Astrocyte of the cerebellum (primary cell): ENCODE measurements around the gene ZNF853.

ENCODE experiments used
- DNase-seq: peaks from one replicate; pipeline ENCODE4 v3.0.0-alpha.2; 2011; ENCODE audit warnings: low read depth
- H3K4me3 ChIP-seq: 2 replicates; pipeline ENCODE4 v1.5.1; 2011; ENCODE audit warnings: mild to moderate bottlenecking, low read depth, low read length, moderate library complexity
- CTCF ChIP-seq: IDR thresholded peaks from 2 replicates; pipeline ENCODE4 v1.5.1; 2012; ENCODE audit warnings: low read length, low read depth, moderate library complexity, mild to moderate bottlenecking; ENCODE audit errors: missing control alignments
- in situ Hi-C: cut with HindIII; loops from 2 replicates; pipeline ENCODE4 v1.10.0; 2017; ENCODE audit warnings: low sequenced_read_pairs

ZNF853 gene

GRCh38 chr7:6652446-6653011 is 37.1 kb downstream of the ZNF853 start:
- TF ChIP-seq CTCF: no peak
- in situ Hi-C loops: no loop called here
- no peak overlapping the region for H3K4me3 ChIP-seq
- no peak for DNase-seq

GRCh38 chr7:6653071-6654003 is 37.9 kb downstream of the ZNF853 start:
- in situ Hi-C loops: no loop called here
- no peak overlapping the region for H3K4me3 ChIP-seq
- no peak for DNase-seq
- TF ChIP-seq CTCF: no peak

- in situ Hi-C loops: no loop called here
- TF ChIP-seq CTCF: no peak
- H3K4me3 ChIP-seq: no peak overlapping the region
- no peak for DNase-seq
Observed at GRCh38 chr7:6654113-6654841, 38.9 kb downstream of the ZNF853 start.

GRCh38 chr7:6654842-6655610 is 39.6 kb downstream of the ZNF853 start:
- in situ Hi-C loops: no loop called here
- no peak overlapping the region for H3K4me3 ChIP-seq
- no peak for TF ChIP-seq CTCF
- DNase-seq: no peak

GRCh38 chr7:6655636-6656385 is 40.4 kb downstream of the ZNF853 start:
- in situ Hi-C loops: no loop called here
- TF ChIP-seq CTCF: no peak
- no peak for DNase-seq
- no peak overlapping the region for H3K4me3 ChIP-seq
